Astrocyte of the cerebellum (primary cell): Measurements from ENCODE around the gene STH.

Experiments
- DNase-seq: peaks from one replicate; pipeline ENCODE4 v3.0.0-alpha.2; 2011; ENCODE audit warnings: low read depth
- H3K4me3 ChIP-seq: 2 replicates; pipeline ENCODE4 v1.5.1; 2011; ENCODE audit warnings: mild to moderate bottlenecking, low read depth, low read length, moderate library complexity
- in situ Hi-C: cut with HindIII; loops from 2 replicates; pipeline ENCODE4 v1.10.0; 2017; ENCODE audit warnings: low sequenced_read_pairs
- TF ChIP-seq, protein P1 (sequence below): IDR thresholded peaks from 2 replicates; pipeline ENCODE4 v1.5.1; 2012; ENCODE audit warnings: low read length, low read depth, moderate library complexity, mild to moderate bottlenecking; ENCODE audit errors: missing control alignments

The STH gene

DNA sequence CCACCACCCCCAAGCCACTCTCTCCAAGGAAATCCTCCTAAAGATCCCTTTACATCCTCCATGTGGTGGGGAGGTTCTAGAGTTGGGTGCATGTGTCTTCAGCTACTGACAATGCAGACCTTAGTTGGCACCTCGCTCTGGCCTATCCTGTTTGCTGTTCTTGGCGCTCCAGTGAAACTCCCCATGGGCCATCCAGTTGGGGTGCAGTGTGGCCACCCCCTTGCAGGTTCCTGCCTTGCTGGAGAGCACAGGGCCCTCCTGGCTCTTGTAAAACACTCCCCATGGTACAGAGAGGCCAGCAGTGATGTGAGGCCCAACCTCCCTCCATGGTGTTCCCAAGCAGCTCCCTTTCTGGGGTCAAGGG lies 22.7 kb upstream of the STH start:
- in situ Hi-C loops = no loop called here
- no peak overlapping the region for H3K4me3 ChIP-seq
- TF ChIP-seq, protein P1, sequence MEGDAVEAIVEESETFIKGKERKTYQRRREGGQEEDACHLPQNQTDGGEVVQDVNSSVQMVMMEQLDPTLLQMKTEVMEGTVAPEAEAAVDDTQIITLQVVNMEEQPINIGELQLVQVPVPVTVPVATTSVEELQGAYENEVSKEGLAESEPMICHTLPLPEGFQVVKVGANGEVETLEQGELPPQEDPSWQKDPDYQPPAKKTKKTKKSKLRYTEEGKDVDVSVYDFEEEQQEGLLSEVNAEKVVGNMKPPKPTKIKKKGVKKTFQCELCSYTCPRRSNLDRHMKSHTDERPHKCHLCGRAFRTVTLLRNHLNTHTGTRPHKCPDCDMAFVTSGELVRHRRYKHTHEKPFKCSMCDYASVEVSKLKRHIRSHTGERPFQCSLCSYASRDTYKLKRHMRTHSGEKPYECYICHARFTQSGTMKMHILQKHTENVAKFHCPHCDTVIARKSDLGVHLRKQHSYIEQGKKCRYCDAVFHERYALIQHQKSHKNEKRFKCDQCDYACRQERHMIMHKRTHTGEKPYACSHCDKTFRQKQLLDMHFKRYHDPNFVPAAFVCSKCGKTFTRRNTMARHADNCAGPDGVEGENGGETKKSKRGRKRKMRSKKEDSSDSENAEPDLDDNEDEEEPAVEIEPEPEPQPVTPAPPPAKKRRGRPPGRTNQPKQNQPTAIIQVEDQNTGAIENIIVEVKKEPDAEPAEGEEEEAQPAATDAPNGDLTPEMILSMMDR = no peak
- no peak for DNase-seq

- no peak overlapping the region for H3K4me3 ChIP-seq
- in situ Hi-C loops = no loop called here
- no peak for DNase-seq
- TF ChIP-seq, protein P1 = no peak
Observed at GRCh38 chr17:45976755-45977505, 22.1 kb upstream of the STH start.

DNA sequence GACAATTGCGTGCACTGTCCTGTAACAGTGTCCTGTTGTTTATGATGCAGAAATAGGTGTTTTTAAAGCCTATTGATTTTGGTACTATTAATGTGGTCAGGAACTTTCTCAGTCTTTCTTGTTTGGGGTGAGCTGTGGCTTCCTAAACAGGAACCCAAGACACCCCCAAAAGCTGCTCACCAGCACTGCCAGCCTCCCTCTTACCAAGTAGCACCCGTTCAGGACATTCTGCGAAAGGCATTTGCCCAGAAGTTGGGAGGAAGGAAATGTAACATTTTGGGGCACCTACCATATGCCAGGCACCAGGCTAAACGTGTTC lies 21.6 kb upstream of the STH start:
- H3K4me3 ChIP-seq = no peak overlapping the region
- TF ChIP-seq, protein P1 = no peak
- in situ Hi-C loops = no loop called here
- DNase-seq = no peak

DNA sequence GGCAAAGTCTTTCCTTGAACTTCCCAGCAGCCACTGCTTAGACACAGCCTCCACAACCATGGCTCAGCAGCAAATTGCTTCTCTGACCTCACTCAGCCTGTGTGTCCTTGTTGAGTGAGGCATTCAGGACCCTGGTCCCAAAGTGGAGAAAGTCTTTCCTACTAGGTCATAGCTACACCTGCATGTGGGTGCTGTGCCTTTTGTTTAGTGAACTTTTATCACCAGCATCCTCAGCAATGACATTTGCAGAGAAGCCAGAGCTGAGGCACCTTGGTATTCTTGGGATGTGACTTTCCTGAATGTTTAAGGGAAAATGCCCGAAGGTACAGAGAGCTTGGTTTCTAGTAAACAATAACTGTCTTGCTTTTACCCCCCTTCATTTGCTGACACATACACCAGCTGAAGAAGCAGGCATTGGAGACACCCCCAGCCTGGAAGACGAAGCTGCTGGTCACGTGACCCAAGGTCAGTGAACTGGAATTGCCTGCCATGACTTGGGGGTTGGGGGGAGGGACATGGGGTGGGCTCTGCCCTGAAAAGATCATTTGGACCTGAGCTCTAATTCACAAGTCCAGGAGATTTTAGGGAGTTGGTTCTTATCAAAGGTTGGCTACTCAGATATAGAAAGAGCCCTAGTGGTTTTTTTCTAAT lies 20.9 kb upstream of the STH start:
- TF ChIP-seq, protein P1 = no peak
- DNase-seq = no peak
- in situ Hi-C loops = no loop called here
- H3K4me3 ChIP-seq = no peak overlapping the region

GRCh38 chr17:45979137-45979536 lies 19.9 kb upstream of the STH start:
- TF ChIP-seq, protein P1 = no peak
- no peak overlapping the region for H3K4me3 ChIP-seq
- in situ Hi-C loops = no loop called here
- no peak for DNase-seq

DNA sequence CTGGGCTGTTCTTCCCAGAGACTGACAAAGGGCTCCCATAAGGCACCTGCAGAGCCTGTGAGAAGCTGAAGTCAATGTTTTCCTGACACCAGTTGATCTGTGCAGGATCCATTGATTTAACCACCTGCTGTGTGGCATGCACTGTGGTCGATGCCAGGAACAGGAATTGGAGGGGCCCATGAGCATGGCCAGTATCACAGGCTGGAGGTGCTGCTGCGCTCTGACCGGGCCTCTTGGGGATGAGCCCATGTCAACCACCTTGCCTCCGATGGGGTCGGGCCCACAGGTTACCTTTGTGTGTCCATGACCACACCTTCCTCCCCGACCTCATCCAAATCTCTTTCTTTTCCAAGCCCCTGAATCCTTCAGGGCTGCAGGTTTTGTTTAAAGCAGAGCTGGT lies 18.2 kb upstream of the STH start:
- no peak overlapping the region for H3K4me3 ChIP-seq
- TF ChIP-seq, protein P1 = no peak
- in situ Hi-C loops = no loop called here
- DNase-seq = no peak
